Liver (tissue), 10 donors: ENCODE results near the gene ENO3. TPM values are rescaled to one million over a fixed set of nuclear protein-coding genes. Genes with fewer than 3 reads are reported as not detected.

ENCODE experiments used
- DNase-seq: peaks from one replicate; pipeline ENCODE4 v3.0.0-alpha.2; 2017; ENCODE audit warnings: low spot score
- H3K27ac ChIP-seq, 2 donors: one replicate each; pipeline ENCODE4 v1.7.0; 2013; ENCODE audit warnings: inconsistent platforms in 2 of 2, low read length in 2 of 2, control low read depth in 1 of 2, low read depth in 1 of 2, mild to moderate bottlenecking in 1 of 2
- H3K27me3 ChIP-seq, 4 donors: one replicate each; pipeline versions ENCODE4 v1.6.1 to v1.7.0; 2013; ENCODE audit warnings: low read length in 3 of 4, inconsistent platforms in 1 of 4, mild to moderate bottlenecking in 1 of 4, moderate library complexity in 1 of 4; ENCODE audit not compliant: control insufficient read depth in 4 of 4, insufficient read depth in 4 of 4
- H3K36me3 ChIP-seq, 4 donors: one replicate each; pipeline versions ENCODE4 v1.6.1 to v1.7.0; 2013; ENCODE audit warnings: low read length in 3 of 4, mild to moderate bottlenecking in 3 of 4, low read depth in 1 of 4, moderate library complexity in 1 of 4; ENCODE audit not compliant: control insufficient read depth in 4 of 4, insufficient read depth in 3 of 4
- H3K4me1 ChIP-seq, 4 donors: one replicate each; pipeline versions ENCODE4 v1.6.1 to v1.7.0; 2013; ENCODE audit warnings: low read length in 3 of 4, mild to moderate bottlenecking in 3 of 4, moderate library complexity in 1 of 4; ENCODE audit not compliant: control insufficient read depth in 4 of 4, insufficient read depth in 4 of 4
- H3K4me3 ChIP-seq, 3 donors: one replicate each; pipeline versions ENCODE4 v1.6.1 to v1.7.0; 2013; ENCODE audit warnings: low read length in 3 of 3, control low read depth in 1 of 3, low read depth in 1 of 3, mild to moderate bottlenecking in 1 of 3
- H3K9ac ChIP-seq, 2 donors: one replicate each; pipeline ENCODE4 v1.7.0; 2013; ENCODE audit warnings: low read length in 2 of 2, mild to moderate bottlenecking in 2 of 2, moderate library complexity in 2 of 2, control low read depth in 1 of 2, low read depth in 1 of 2
- H3K9me3 ChIP-seq, 4 donors: one replicate each; pipeline versions ENCODE4 v1.6.1 to v1.7.0; 2013; ENCODE audit warnings: low read length in 3 of 4; ENCODE audit not compliant: control insufficient read depth in 4 of 4
- FOXA1 ChIP-seq: IDR thresholded peaks from 2 replicates; pipeline ENCODE4 v1.6.1; 2016; ENCODE audit warnings: antibody characterized with exemption
- GABPA ChIP-seq, 2 donors: IDR thresholded peaks in 1 of 2; conservative IDR thresholded peaks in 1 of 2; 2 replicates each; pipeline ENCODE4 v1.6.1; 2016; ENCODE audit warnings: antibody characterized with exemption in 2 of 2, mild to moderate bottlenecking in 1 of 2, moderate library complexity in 1 of 2
- JUND ChIP-seq, 2 donors: IDR thresholded peaks; 2 replicates each; pipeline ENCODE4 v1.6.1; 2016; ENCODE audit warnings: antibody characterized with exemption in 2 of 2
- YY1 ChIP-seq: IDR thresholded peaks from 2 replicates; pipeline ENCODE4 v1.6.1; 2016; ENCODE audit warnings: antibody characterized with exemption, mild to moderate bottlenecking
- WGBS: extraction: QIAGEN DNeasy Blood & Tissue Kit; methylation state at CpG from one replicate; pipeline ENCODE4 v1.1.7; 2013; 5-methylcytosine and 5-hydroxymethylcytosine counted together
- polyA plus RNA-seq, 2 donors: library from polyadenylated mRNA; stranded (reverse) in 1 of 2; unstranded in 1 of 2; fragments of 200-250 nt in 1 of 2; fragments of >200 nt in 1 of 2; fragmentation: Nextera tagmentation in 1 of 2; extraction: Ambion mirVana in 1 of 2; gene quantifications; one replicate each; pipeline versions ENCODE4 v1.2.1 to v1.2.3, GENCODE V29; 2013 to 2015
- small RNA-seq: library from RNA; depleted of rRNA; stranded (forward); fragments of <200 nt; gene quantifications from one replicate; pipeline ENCODE3, GENCODE V24; 2014
- total RNA-seq, 2 donors: library from RNA; depleted of rRNA; stranded (reverse); fragments of >200 nt; gene quantifications; one replicate each; pipeline ENCODE4 v1.2.3, GENCODE V29; 2014
- TF ChIP-seq, protein P1 (sequence below): IDR thresholded peaks from 2 replicates; pipeline ENCODE4 v1.6.1; 2016; ENCODE audit warnings: antibody characterized with exemption
- TF ChIP-seq, protein P2 (sequence below): fragments of 150-350 bp; IDR thresholded peaks from 2 replicates; pipeline ENCODE4 v1.5.1; 2017; ENCODE audit warnings: improper control_type of control experiment, low read depth, low read length; ENCODE audit not compliant: missing input control
- donor health status: healthy.
- donor health status: healthy.
- donor health status: healthy.
- donor health status: healthy.
- donor health status: healthy.

Gene ENO3
- total and polyA plus RNA-seq, 4 donors, result 26.3 to 117 (median 30.8) TPM

DNA sequence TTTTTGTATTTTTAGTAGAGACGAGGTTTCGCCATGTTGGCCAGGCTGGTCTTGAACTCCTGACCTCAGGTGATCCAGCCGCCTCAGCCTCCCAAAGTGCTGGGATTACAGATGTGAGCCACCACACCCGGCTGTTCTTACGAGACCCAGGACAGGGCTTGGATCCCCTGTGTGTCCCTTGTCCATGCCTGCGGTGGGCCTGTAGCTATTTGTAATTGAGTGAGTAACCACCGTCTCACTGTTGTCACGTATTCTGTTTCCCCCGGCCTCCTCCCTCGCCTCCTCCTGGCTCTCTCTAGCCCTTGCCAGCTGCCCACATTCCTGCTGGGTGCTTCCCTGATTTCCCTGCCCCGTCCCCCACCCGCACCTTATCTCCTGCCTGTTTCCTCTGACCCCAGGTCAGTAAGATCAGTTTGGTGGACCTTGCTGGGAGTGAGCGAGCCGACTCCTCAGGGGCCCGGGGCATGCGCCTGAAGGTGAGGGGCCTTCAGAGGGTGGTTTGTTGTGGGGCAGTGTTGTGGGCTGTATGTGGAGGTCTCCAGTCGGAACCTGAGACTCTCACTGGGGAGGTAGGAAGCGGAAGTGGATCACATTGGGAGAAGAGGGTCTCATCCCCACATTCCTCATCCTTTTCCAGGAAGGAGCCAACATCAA is 52.4 kb downstream of the ENO3 start:
- Histone ChIP-seq H3K27me3 (no peaks in the 10 kb centered on the region), H3K27ac (no peak overlapping the region), H3K4me3 (no peak overlapping the region), H3K9me3 (no peaks in the 10 kb centered on the region), H3K36me3 (peaks cover 31 to 62% (median 54%) of the 10 kb centered on the region in 4 donors), H3K9ac (no peak overlapping the region), H3K4me1 (peaks cover 2 to 26% (median 21%) of the 10 kb centered on the region in 4 donors)
- TF ChIP-seq, protein P1, sequence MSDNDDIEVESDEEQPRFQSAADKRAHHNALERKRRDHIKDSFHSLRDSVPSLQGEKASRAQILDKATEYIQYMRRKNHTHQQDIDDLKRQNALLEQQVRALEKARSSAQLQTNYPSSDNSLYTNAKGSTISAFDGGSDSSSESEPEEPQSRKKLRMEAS, result no peak
- no peak for TF ChIP-seq YY1
- no peak for TF ChIP-seq FOXA1
- no peak for TF ChIP-seq GABPA (IDR thresholded peaks at IDR 0.05 in 1 of 2, conservative IDR thresholded peaks at IDR 0.05 in 1 of 2)
- TF ChIP-seq JUND (IDR thresholded peaks at IDR 0.05), result no peak
- TF ChIP-seq, protein P2, sequence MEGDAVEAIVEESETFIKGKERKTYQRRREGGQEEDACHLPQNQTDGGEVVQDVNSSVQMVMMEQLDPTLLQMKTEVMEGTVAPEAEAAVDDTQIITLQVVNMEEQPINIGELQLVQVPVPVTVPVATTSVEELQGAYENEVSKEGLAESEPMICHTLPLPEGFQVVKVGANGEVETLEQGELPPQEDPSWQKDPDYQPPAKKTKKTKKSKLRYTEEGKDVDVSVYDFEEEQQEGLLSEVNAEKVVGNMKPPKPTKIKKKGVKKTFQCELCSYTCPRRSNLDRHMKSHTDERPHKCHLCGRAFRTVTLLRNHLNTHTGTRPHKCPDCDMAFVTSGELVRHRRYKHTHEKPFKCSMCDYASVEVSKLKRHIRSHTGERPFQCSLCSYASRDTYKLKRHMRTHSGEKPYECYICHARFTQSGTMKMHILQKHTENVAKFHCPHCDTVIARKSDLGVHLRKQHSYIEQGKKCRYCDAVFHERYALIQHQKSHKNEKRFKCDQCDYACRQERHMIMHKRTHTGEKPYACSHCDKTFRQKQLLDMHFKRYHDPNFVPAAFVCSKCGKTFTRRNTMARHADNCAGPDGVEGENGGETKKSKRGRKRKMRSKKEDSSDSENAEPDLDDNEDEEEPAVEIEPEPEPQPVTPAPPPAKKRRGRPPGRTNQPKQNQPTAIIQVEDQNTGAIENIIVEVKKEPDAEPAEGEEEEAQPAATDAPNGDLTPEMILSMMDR, result no peak
- no peak for DNase-seq
- 89% methylated on average over 18 of the region's 18 CpGs for WGBS

Small RNA genes lying within 50 kb of the gene (small RNA-seq; reads per million reads assigned to genes)
- gene MIR6864 (not detected), gene MIR6865 (not detected)

Other genes starting within 250 kb of the ENO3 start
- gene PELP1, start 247.0 kb upstream of the ENO3 start, total RNA-seq, result 10 to 100 TPM; 14.2 to 14.8 TPM
- gene PELP1, start 247.0 kb upstream of the ENO3 start, polyA plus RNA-seq, result 10 to 100 TPM in 1 of 2 donors, 1 to 10 TPM in 1; 5.1 to 12.8 TPM
- gene ARRB2, start 240.5 kb upstream of the ENO3 start, total RNA-seq, result 10 to 100 TPM; 11.8 to 14.1 TPM
- gene ARRB2, start 240.5 kb upstream of the ENO3 start, polyA plus RNA-seq, result 10 to 100 TPM; 13.7 to 16.5 TPM
- 10 to 100 TPM; 11.2 to 11.5 TPM for gene MED11, start 219.7 kb upstream of the ENO3 start, total RNA-seq
- 10 to 100 TPM; 15.9 to 35.6 TPM for gene MED11, start 219.7 kb upstream of the ENO3 start, polyA plus RNA-seq
- gene ZMYND15, start 211.3 kb upstream of the ENO3 start, total RNA-seq, result under 1 TPM; 0.47 to 0.67 TPM
- 1 to 10 TPM in 1 of 2 donors, under 1 TPM in 1; 0.75 to 2.4 TPM for gene ZMYND15, start 211.3 kb upstream of the ENO3 start, polyA plus RNA-seq
- 10 to 100 TPM; 10.7 to 15.3 TPM for gene CXCL16, start 211.2 kb upstream of the ENO3 start, total RNA-seq
- gene CXCL16, start 211.2 kb upstream of the ENO3 start, polyA plus RNA-seq, result 10 to 100 TPM; 16.9 to 41.1 TPM
- 10 to 100 TPM; 20.1 to 32.5 TPM for gene TM4SF5, start 179.2 kb upstream of the ENO3 start, total RNA-seq
- 100 to 1,000 TPM; 198 to 309 TPM for gene TM4SF5, start 179.2 kb upstream of the ENO3 start, polyA plus RNA-seq
- gene VMO1, start 164.8 kb upstream of the ENO3 start, total RNA-seq, result 1 to 10 TPM; 1.7 to 1.8 TPM
- gene VMO1, start 164.8 kb upstream of the ENO3 start, polyA plus RNA-seq, result 1 to 10 TPM; 5.9 to 9.1 TPM
- 10 to 100 TPM; 15.1 to 34.5 TPM for gene GLTPD2, start 162.2 kb upstream of the ENO3 start, total RNA-seq
- 10 to 100 TPM; 16.9 to 63.2 TPM for gene GLTPD2, start 162.2 kb upstream of the ENO3 start, polyA plus RNA-seq
- 10 to 100 TPM; 64.7 to 95.5 TPM for gene PSMB6, start 155.0 kb upstream of the ENO3 start, total RNA-seq
- gene PSMB6, start 155.0 kb upstream of the ENO3 start, polyA plus RNA-seq, result 100 to 1,000 TPM; 155 to 219 TPM
- 10 to 100 TPM in 1 of 2 donors, 1 to 10 TPM in 1; 3.5 to 15.8 TPM for gene PLD2, start 144.0 kb upstream of the ENO3 start, total RNA-seq
- 1 to 10 TPM; 5.6 to 6.0 TPM for gene PLD2, start 144.0 kb upstream of the ENO3 start, polyA plus RNA-seq
- gene MINK1, start 117.8 kb upstream of the ENO3 start, total RNA-seq, result 10 to 100 TPM; 25.6 to 30.6 TPM
- gene MINK1, start 117.8 kb upstream of the ENO3 start, polyA plus RNA-seq, result 10 to 100 TPM in 1 of 2 donors, 1 to 10 TPM in 1; 6.9 to 16.6 TPM
- gene C17orf107, start 51.6 kb upstream of the ENO3 start, total RNA-seq, result 1 to 10 TPM; 1.1 to 2.3 TPM
- 1 to 10 TPM in 1 of 2 donors, under 1 TPM in 1; 0.19 to 5.9 TPM for gene C17orf107, start 51.6 kb upstream of the ENO3 start, polyA plus RNA-seq
- gene CHRNE, start 48.0 kb upstream of the ENO3 start, total RNA-seq, result under 1 TPM; 0.19 to 0.84 TPM
- gene CHRNE, start 48.0 kb upstream of the ENO3 start, polyA plus RNA-seq, result 1 to 10 TPM in 1 of 2 donors, under 1 TPM in 1; 0.47 to 3.1 TPM
- 1 to 10 TPM in 1 of 2 donors, not detected in 1; 2.3 TPM for gene GP1BA, start 18.8 kb upstream of the ENO3 start, total RNA-seq
- gene GP1BA, start 18.8 kb upstream of the ENO3 start, polyA plus RNA-seq, result under 1 TPM; 0.03 to 0.18 TPM
- 10 to 100 TPM; 28.5 to 40.7 TPM for gene SLC25A11, start 11.1 kb upstream of the ENO3 start, total RNA-seq
- 10 to 100 TPM; 51.3 to 54.1 TPM for gene SLC25A11, start 11.1 kb upstream of the ENO3 start, polyA plus RNA-seq
- 10 to 100 TPM; 15.9 to 23.4 TPM for gene RNF167, start 10.9 kb upstream of the ENO3 start, total RNA-seq
- 10 to 100 TPM; 25.4 to 72.6 TPM for gene RNF167, start 10.9 kb upstream of the ENO3 start, polyA plus RNA-seq
- gene PFN1, start 2.6 kb upstream of the ENO3 start, total RNA-seq, result 100 to 1,000 TPM; 150 to 672 TPM
- gene PFN1, start 2.6 kb upstream of the ENO3 start, polyA plus RNA-seq, result 100 to 1,000 TPM; 568 to 592 TPM
- 10 to 100 TPM; 18.6 to 19.8 TPM for gene SPAG7, start 16.7 kb downstream of the ENO3 start, total RNA-seq
- gene SPAG7, start 16.7 kb downstream of the ENO3 start, polyA plus RNA-seq, result 10 to 100 TPM; 32.1 to 66.3 TPM
- 1 to 10 TPM; 7.8 to 9.6 TPM for gene CAMTA2, start 36.6 kb downstream of the ENO3 start, total RNA-seq
- 10 to 100 TPM; 14.3 to 17.6 TPM for gene CAMTA2, start 36.6 kb downstream of the ENO3 start, polyA plus RNA-seq
- gene INCA1, start 46.4 kb downstream of the ENO3 start, total RNA-seq, result under 1 TPM; 0.28 to 0.42 TPM
- under 1 TPM; 0.68 to 0.75 TPM for gene INCA1, start 46.4 kb downstream of the ENO3 start, polyA plus RNA-seq
- 10 to 100 TPM; 19.7 to 62.2 TPM for gene KIF1C, start 46.8 kb downstream of the ENO3 start, total RNA-seq
- gene KIF1C, start 46.8 kb downstream of the ENO3 start, polyA plus RNA-seq, result 10 to 100 TPM; 10.4 to 53.8 TPM
- under 1 TPM in 1 of 2 donors, not detected in 1; 0.28 TPM for gene SLC52A1, start 84.3 kb downstream of the ENO3 start, total RNA-seq
- gene SLC52A1, start 84.3 kb downstream of the ENO3 start, polyA plus RNA-seq, result under 1 TPM; 0.08 to 0.11 TPM
- gene ZFP3, start 127.3 kb downstream of the ENO3 start, total RNA-seq, result 1 to 10 TPM; 1.6 TPM
- gene ZFP3, start 127.3 kb downstream of the ENO3 start, polyA plus RNA-seq, result under 1 TPM; 0.46 to 0.56 TPM
- gene ZNF232, start 160.8 kb downstream of the ENO3 start, total RNA-seq, result 1 to 10 TPM; 2.5 to 4.0 TPM
- gene ZNF232, start 160.8 kb downstream of the ENO3 start, polyA plus RNA-seq, result 1 to 10 TPM; 2.9 to 3.0 TPM
- under 1 TPM; under 0.01 to 0.05 TPM for gene USP6, start 164.9 kb downstream of the ENO3 start, total RNA-seq
- under 1 TPM in 1 of 2 donors, not detected in 1; 0.18 TPM for gene USP6, start 164.9 kb downstream of the ENO3 start, polyA plus RNA-seq
- gene ZNF594, start 240.7 kb downstream of the ENO3 start, total RNA-seq, result 1 to 10 TPM; 6.7 to 7.4 TPM
- 1 to 10 TPM in 1 of 2 donors, under 1 TPM in 1; 0.76 to 1.5 TPM for gene ZNF594, start 240.7 kb downstream of the ENO3 start, polyA plus RNA-seq